ENCODE data around the gene CYB561D2.

- TF ChIP-seq CTCF (IDR thresholded peaks at IDR 0.05) (no peak), EP300 (IDR thresholded peaks at IDR 0.05) (no peak), POLR2A (IDR thresholded peaks at IDR 0.05) (no peak), POLR2AphosphoS5 (IDR thresholded peaks at IDR 0.05) (no peak)
Observed at GRCh38 chr3:50396502-50396901, 45.8 kb downstream of the CYB561D2 start.
